Measurements from ENCODE around the gene IL24.

Gene IL24

DNA sequence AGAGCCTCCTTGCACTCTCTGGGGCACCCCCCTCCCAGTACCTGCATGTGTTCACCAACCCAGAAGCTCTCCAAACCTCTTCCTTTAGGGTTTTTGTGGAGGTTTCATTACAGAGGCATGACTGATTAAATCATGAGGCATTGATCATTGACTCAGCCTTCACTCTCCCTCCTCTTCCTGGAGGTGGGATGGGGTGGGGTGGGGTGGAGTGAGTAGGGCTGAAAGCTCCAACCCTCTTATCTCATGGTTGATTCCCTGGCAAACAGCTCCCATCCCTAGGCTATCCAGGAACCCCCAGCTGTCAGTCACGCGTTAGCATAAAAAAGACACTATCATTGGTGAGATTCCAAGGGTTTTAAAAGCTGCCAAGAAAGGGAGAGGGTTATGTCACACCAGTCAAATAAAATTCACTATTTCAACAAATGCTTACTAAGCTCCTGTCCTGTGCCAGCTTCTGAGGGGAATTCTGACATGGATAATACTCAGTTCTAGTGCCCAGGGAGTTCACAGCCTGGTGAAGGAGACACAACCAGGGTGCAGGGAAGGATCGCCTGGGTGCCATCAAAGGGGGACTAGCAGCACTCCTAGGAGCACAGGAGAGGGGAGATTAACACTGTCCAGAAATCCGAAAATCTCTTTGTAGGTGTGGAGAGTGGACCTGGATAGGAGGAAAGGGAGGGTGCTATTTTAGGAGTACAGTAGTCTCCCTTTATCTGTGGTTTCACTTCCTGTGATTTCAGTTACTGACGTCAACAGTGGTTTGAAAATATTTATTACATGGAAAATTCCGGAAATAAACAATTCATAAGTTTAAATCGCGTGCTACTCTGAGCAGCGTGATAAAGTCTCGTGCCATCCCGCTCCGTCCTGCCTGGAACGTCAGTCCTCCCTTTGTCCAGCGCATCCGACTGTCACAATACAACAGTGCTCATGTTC lies 6.8 kb upstream of the IL24 start:
- TF ChIP-seq, protein P1, sequence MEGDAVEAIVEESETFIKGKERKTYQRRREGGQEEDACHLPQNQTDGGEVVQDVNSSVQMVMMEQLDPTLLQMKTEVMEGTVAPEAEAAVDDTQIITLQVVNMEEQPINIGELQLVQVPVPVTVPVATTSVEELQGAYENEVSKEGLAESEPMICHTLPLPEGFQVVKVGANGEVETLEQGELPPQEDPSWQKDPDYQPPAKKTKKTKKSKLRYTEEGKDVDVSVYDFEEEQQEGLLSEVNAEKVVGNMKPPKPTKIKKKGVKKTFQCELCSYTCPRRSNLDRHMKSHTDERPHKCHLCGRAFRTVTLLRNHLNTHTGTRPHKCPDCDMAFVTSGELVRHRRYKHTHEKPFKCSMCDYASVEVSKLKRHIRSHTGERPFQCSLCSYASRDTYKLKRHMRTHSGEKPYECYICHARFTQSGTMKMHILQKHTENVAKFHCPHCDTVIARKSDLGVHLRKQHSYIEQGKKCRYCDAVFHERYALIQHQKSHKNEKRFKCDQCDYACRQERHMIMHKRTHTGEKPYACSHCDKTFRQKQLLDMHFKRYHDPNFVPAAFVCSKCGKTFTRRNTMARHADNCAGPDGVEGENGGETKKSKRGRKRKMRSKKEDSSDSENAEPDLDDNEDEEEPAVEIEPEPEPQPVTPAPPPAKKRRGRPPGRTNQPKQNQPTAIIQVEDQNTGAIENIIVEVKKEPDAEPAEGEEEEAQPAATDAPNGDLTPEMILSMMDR (IDR thresholded peaks at IDR 0.05; ENCODE audit: insufficient read depth, low read depth, low read length, missing control alignments) = no peak
- no peak for DNase-seq (ENCODE audit: low read depth)
- H3K4me3 ChIP-seq (ENCODE audit: low read depth, low read length) = no peak overlapping the region

DNA sequence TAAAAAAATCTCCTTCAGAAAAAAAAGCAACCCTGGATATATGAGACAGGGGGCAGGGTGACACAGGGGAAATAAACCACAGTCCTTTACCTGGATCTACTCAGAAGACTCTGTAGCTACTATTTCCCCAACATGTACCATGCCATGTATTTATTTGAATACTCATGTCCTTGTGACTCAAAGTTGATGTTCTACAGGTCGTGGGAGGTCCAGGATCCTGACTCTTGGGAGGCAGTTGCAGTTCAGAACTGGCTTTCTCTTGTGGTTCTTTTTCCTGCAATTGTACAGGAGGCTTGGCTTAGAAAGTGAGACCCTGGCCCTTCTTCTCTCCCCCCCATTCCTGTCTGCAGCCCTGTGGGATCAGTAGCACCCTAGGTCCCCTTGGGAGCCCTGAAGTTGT lies 5.8 kb upstream of the IL24 start:
- TF ChIP-seq, protein P1 (IDR thresholded peaks at IDR 0.05; ENCODE audit: insufficient read depth, low read depth, low read length, missing control alignments) = no peak
- H3K4me3 ChIP-seq (ENCODE audit: low read depth, low read length) = no peak overlapping the region
- no peak for DNase-seq (ENCODE audit: low read depth)

DNA sequence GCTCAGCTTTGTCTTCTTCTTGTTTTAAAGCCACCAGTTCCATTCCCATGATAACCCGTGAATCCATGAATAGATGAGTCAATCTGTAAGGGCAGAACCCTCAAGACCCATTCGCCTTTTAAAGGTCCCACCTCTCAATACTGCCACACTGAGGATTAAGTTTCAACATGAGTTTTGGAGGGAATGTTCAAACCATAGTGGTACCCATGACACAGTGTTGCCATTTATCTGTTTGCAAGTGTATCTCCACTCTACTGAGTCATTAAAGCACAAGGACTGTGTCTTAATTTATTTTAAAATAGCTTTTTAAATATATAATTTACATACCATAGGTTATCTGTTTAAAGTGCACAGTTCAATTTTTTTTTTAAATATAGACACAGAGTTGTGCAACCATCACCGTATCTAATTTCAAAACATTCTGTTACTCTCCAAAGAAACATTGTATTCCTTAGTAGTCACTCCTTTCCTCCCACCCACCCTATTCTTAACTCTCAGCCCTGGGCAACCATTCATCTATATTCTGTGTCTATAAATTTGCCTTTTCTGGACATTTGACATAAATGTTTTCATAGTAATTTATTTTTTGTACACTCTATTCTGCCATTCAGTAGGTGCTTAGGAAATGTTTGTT lies 4.8 kb upstream of the IL24 start:
- no peak for DNase-seq (ENCODE audit: low read depth)
- TF ChIP-seq, protein P1 (IDR thresholded peaks at IDR 0.05; ENCODE audit: insufficient read depth, low read depth, low read length, missing control alignments) = no peak
- no peak overlapping the region for H3K4me3 ChIP-seq (ENCODE audit: low read depth, low read length)

DNA sequence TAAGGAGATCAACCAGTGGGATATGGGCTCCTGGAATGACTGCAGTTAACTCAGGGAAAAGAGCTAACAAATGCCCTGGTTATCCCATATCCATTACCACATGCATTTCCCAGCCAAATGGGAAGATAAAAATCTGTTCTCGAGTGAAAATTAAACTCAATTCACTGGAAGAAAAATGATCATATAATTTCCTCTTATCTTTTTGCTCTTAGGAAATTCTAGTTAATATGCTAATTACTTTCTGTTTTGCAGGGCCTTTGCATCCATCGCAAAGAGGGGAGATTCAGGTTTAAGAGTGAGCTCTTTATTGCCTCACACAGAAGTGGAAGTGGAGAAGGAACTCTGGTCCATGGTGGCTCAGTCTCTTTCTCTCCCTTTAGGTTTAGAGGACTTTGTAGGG lies 3.9 kb upstream of the IL24 start:
- TF ChIP-seq, protein P1 (IDR thresholded peaks at IDR 0.05; ENCODE audit: insufficient read depth, low read depth, low read length, missing control alignments) = no peak
- no peak overlapping the region for H3K4me3 ChIP-seq (ENCODE audit: low read depth, low read length)
- no peak for DNase-seq (ENCODE audit: low read depth)

DNA sequence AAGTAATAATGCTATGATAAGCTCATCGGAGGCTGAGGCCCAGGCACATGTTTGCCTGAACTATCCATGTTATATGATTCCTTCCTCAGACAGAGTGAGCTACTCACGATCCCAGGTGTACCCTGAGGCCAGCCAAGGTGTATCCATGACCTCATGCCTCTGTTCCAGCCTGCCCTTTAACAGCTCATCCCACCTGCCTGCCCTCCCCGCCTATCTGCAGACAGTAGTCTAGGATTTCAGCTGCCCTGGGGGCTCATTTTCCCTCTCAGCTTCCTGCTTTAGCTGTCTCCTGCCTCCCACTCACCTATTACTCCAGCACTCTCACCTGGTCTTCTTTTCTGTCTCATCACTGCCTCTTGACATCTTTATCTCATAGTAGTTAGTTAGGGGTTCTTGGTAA lies 1.9 kb upstream of the IL24 start:
- H3K4me3 ChIP-seq (ENCODE audit: low read depth, low read length) = no peak overlapping the region
- DNase-seq (ENCODE audit: low read depth) = no peak
- TF ChIP-seq, protein P1 (IDR thresholded peaks at IDR 0.05; ENCODE audit: insufficient read depth, low read depth, low read length, missing control alignments) = no peak

DNA sequence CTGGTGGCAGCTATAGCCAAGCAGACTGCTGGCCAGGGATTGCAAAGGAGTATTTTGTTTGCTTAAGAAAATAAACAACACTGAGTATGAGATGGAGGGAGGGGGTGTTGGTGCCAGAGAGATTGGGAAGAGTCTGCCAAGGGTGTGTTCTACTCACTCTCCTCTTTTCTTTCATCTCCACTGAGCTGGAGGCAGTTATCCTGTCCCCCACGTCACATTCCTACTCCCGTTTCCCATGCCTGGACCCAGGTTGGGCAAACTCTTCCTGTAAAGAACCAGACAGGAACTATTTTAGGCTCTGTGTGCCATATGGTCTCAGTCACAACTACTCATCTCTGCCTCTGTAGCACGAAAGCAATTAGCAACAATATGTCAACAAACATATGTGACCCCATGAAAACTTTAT lies 1.4 kb upstream of the IL24 start:
- TF ChIP-seq, protein P1 (IDR thresholded peaks at IDR 0.05; ENCODE audit: insufficient read depth, low read depth, low read length, missing control alignments) = no peak
- no peak for DNase-seq (ENCODE audit: low read depth)
- H3K4me3 ChIP-seq (ENCODE audit: low read depth, low read length) = no peak overlapping the region
